ENCODE results near the gene CALN1.
A peak's percentile ranks its signal among the peaks of the same experiment; 100 is the strongest.
"Not testable (repeated sequence)": the region's sequence is repeated elsewhere in the genome, so short reads cannot be mapped to it uniquely, and the experiment has no call there.

CALN1 gene

DNA sequence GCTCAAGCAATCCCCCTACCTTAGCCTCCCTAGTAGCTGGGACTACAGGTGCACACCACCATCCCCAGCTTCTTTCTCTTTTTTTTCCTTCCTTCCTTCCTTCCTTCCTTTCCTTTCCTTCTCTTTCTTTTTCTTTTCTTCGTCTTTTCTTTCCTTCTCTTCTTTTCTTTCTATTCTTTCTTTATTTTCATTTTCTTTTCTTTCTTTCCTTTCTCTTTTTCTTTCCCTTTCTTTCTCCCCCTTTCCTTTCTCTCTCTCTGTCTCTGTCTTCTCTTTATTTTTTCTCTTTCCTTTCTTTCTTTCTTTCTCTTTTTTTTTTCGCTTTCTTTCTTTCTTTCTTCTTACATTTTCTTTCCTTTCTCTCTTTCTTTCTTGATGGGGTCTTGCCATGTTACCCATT, 658.9 kb downstream of the CALN1 start:
- TF ChIP-seq, protein P1, sequence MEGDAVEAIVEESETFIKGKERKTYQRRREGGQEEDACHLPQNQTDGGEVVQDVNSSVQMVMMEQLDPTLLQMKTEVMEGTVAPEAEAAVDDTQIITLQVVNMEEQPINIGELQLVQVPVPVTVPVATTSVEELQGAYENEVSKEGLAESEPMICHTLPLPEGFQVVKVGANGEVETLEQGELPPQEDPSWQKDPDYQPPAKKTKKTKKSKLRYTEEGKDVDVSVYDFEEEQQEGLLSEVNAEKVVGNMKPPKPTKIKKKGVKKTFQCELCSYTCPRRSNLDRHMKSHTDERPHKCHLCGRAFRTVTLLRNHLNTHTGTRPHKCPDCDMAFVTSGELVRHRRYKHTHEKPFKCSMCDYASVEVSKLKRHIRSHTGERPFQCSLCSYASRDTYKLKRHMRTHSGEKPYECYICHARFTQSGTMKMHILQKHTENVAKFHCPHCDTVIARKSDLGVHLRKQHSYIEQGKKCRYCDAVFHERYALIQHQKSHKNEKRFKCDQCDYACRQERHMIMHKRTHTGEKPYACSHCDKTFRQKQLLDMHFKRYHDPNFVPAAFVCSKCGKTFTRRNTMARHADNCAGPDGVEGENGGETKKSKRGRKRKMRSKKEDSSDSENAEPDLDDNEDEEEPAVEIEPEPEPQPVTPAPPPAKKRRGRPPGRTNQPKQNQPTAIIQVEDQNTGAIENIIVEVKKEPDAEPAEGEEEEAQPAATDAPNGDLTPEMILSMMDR (IDR thresholded peaks at IDR 0.05; ENCODE audit: low read depth, low read length, missing control alignments): no peak
- no peak overlapping the region for H3K4me3 ChIP-seq (ENCODE audit: low read depth, low read length)
- in situ Hi-C loops (cut with HindIII; ENCODE audit: low sequenced_read_pairs): no loop called here
- no peak for DNase-seq (ENCODE audit: low read depth)

DNA sequence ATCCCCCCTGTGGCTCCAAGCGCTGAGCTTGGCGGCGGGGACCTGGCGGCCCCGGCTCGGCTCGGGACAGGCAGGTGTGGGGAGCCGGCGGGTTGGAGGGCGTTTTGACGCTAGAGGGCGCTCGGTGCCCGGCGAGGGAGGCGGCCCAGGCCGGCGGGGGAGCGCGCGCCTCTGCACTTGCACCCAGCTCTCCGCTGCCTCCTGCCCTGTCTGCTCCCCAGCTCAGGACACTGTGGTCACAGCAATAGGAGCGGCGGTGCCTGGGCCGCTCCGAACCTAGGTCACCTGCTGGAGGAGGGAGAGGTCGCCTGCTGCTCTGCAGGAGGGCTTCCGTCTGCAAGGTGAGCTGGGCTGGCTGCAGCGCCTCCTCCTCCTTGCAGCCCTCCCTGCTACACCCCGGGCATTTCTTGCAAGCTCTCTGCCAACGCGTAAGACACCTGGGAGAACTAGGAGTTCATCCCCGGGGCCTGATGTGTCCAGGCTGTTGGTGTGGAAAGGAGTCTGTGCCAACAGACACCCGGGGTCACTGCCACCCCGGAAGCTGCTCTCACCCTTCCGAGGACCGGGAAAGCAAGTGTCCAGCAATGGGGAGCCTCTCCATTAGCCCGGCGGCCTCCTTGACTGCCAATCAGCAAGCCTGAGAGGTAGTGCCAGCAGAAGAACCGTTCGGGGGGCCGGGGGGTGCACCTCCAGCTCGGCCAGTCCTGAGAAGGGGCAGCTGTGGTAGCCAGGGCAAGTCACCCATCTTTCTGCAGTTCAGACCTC, 659.8 kb downstream of the CALN1 start:
- no peak for DNase-seq (ENCODE audit: low read depth)
- H3K4me3 ChIP-seq (ENCODE audit: low read depth, low read length): no peak overlapping the region
- in situ Hi-C loops (cut with HindIII; ENCODE audit: low sequenced_read_pairs): no loop called here
- TF ChIP-seq, protein P1 (IDR thresholded peaks at IDR 0.05; ENCODE audit: low read depth, low read length, missing control alignments): peak; percentile 71

DNA sequence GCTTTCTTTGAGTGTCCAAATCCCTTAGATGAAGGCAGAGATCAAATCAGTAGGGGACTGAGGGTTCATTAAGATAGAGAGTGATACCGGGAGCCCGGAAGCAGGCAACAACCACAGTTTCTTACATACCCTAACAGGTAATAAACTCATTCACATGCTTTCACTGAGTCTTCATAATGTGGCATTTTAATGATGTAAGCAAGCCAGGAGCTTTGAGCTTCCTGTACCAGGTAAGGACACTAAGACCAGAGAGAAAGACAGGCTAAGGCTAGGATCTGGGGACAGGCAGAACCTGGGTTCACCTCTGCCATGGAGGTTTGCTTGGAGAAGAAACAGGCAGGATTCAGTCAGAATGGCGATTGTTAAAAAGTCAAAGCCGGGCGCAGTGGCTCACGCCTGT, 661.8 kb downstream of the CALN1 start:
- DNase-seq (ENCODE audit: low read depth): no peak
- H3K4me3 ChIP-seq (ENCODE audit: low read depth, low read length): no peak overlapping the region
- in situ Hi-C loops (cut with HindIII; ENCODE audit: low sequenced_read_pairs): no loop called here
- TF ChIP-seq, protein P1 (IDR thresholded peaks at IDR 0.05; ENCODE audit: low read depth, low read length, missing control alignments): no peak

DNA sequence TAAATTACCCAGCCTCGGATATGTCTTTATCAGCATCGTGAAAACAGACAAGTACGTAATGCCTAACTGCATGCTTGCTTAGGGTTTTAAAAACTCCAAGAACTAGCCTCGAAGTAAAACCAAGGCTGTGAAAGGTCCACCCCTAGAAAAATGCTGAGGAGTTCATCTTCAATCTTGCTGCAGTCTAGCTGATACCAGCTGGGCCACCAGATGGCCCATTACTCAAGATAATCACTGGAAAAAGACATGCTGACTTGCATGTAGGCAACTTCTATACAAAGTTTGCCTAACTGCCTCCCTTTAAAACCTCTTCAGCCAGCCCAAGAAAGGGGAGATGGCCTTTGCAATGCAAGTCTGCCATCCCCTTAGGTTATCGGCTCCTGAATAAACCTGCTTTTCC, 666.1 kb downstream of the CALN1 start:
- DNase-seq (ENCODE audit: low read depth): no peak
- in situ Hi-C loops (cut with HindIII; ENCODE audit: low sequenced_read_pairs): no loop called here
- TF ChIP-seq, protein P1 (IDR thresholded peaks at IDR 0.05; ENCODE audit: low read depth, low read length, missing control alignments): peak; percentile 20
- no peak overlapping the region for H3K4me3 ChIP-seq (ENCODE audit: low read depth, low read length)

DNA sequence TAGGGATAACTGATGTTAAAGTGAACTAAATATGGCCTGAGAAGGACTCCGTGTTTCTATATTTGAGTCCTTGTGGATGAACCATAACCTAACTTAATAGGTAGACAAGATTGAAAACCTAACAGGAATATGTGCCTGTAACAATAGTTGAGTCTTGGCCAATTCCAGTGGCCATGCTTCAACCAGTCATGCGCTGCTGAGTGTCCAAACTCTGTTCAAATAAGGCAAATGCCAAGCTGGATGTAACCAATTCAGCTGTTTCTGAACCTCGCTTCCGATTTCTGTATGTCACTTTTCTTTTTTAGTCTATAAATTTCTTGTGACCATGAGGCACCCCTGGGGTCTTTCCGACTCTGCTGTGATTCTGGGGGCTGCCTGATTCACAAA, 672.0 kb downstream of the CALN1 start:
- TF ChIP-seq, protein P1 (IDR thresholded peaks at IDR 0.05; ENCODE audit: low read depth, low read length, missing control alignments): no peak
- no peak for DNase-seq (ENCODE audit: low read depth)
- in situ Hi-C loops (cut with HindIII; ENCODE audit: low sequenced_read_pairs): no loop called here
- no peak overlapping the region for H3K4me3 ChIP-seq (ENCODE audit: low read depth, low read length)

DNA sequence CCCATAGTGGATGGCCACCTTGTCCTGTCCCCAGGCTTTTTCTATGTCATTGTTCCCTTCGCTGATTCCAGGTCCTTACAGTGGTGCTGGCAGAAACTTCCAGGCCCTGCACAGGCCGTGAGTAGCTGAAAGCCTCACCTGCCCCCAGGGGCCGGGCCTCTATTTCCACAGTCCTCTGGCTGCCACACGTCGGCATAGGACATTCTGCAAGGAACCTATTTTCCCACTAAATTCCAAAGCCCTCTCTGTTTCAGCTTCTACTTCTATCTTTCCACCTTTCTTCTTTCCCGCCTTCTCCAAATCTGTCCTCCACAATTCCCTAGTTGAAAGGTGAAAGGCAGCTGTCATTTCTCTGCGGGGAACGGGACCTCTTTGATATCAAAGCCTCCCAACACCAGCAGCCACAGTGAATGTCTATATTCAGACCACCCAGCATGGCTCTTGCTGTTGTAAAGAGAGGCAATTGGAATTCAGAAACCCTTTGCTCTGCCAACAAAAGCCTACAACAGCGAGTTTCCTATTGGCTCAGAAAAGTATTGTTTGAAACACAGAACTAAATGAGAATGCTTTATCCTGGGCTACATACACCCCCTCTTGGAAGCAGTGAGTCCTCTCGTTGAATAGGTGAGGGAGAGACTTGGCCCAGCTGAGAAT, 672.5 kb downstream of the CALN1 start:
- no peak for DNase-seq (ENCODE audit: low read depth)
- no peak overlapping the region for H3K4me3 ChIP-seq (ENCODE audit: low read depth, low read length)
- in situ Hi-C loops (cut with HindIII; ENCODE audit: low sequenced_read_pairs): loop anchor here (5.0 kb wide), 1 partner anchor 922 kb away; no protein-coding TSS in a partner anchor
- TF ChIP-seq, protein P1 (IDR thresholded peaks at IDR 0.05; ENCODE audit: low read depth, low read length, missing control alignments): no peak

DNA sequence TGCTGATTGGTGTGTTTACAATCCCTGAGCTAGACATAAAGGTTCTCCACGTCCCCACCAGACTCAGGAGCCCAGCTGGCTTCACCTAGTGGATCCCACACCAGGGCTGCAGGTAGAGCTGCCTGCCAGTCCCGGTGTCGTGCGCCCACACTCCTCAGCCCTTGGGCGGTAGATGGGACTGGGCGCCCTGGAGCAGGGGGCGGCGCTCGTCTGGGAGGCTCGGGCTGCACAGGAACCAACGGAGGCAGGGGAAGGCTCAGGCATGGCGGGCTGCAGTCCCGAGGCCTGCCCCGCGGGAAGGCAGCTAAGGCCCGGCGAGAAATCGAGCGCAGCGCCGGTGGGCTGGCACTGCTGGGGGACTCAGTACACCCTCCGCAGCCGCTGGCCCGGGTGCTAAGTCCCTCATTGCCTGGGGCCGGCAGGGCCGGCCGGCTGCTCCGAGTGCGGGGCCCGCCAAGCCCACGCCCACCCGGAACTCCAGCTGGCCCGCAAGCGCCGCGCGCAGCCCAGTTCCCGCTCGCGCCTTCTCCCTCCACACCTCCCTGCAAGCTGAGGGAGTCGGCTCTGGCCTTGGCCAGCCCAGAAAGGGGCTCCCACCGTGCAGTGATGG, 674.1 kb downstream of the CALN1 start:
- DNase-seq (ENCODE audit: low read depth); H3K4me3 ChIP-seq (ENCODE audit: low read depth, low read length): not testable (repeated sequence)
- in situ Hi-C loops (cut with HindIII; ENCODE audit: low sequenced_read_pairs): loop anchor here (5.0 kb wide), 1 partner anchor 921 kb away; no protein-coding TSS in a partner anchor

Data from astrocyte of the cerebellum (primary cell).